ENCODE data around the gene IFNA14. TPM values are rescaled to one million over a fixed set of nuclear protein-coding genes. Genes with fewer than 3 reads are reported as not detected.
"Not testable (repeated sequence)": the region's sequence is repeated elsewhere in the genome, so short reads cannot be mapped to it uniquely, and the experiment has no call there.

IFNA14 gene
- total and polyA plus RNA-seq, 7 donors: not detected

DNA sequence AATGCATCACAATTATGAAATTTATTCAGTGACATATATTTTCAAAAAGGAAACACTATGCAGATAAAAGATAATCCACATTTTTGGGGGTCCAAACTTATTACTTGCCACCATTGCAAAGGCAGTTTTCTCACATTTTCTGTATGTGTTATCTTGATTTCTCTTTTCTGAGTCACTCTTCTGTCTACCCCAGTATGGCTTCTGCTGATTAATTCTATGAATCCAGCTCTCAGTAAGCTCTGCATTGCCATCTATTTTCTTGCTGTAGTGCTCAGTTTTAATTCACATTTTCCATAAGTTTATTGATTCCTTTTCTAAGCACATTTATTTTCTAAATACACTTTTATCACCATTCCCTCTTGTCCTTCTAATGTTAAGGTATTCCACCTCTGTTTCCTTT, 34.6 kb downstream of the IFNA14 start:
- H3K27ac ChIP-seq: no peak overlapping the region
- intact Hi-C loops (cut with DNase I): no loop called here
- TF ChIP-seq POLR2AphosphoS5 (IDR thresholded peaks at IDR 0.05) (no peak), EP300 (IDR thresholded peaks at IDR 0.05) (no peak), POLR2A (IDR thresholded peaks at IDR 0.05) (no peak)
- TF ChIP-seq, protein P1, sequence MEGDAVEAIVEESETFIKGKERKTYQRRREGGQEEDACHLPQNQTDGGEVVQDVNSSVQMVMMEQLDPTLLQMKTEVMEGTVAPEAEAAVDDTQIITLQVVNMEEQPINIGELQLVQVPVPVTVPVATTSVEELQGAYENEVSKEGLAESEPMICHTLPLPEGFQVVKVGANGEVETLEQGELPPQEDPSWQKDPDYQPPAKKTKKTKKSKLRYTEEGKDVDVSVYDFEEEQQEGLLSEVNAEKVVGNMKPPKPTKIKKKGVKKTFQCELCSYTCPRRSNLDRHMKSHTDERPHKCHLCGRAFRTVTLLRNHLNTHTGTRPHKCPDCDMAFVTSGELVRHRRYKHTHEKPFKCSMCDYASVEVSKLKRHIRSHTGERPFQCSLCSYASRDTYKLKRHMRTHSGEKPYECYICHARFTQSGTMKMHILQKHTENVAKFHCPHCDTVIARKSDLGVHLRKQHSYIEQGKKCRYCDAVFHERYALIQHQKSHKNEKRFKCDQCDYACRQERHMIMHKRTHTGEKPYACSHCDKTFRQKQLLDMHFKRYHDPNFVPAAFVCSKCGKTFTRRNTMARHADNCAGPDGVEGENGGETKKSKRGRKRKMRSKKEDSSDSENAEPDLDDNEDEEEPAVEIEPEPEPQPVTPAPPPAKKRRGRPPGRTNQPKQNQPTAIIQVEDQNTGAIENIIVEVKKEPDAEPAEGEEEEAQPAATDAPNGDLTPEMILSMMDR (IDR thresholded peaks at IDR 0.05): no peak

DNA sequence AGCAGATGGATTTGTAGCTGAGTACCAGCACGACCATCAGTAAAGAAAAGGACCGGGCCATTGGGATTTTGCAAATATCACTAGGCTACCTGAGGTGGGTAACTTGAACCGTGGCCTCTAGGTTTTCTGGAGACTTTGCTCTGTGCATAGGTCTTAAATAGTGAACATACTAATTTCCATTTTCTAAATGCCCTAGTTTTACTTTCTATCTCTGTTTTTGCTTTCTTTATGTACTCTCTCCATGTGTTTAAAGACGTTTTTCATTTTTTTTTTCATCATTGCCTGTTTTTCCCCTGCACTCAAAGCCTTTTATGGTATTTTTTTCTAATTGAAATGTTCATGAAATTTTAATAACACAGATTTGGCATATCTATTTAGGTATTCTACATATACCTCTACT, 37.7 kb downstream of the IFNA14 start, which contains the start of gene IFNA7:
Gene IFNA7 (minus strand): TSS at position 101 of the 400 bp plus-strand sequence. CDS start 40 bp downstream, at position 61.
- H3K4me1 ChIP-seq; DNase-seq; H3K9me3 ChIP-seq; H3K27me3 ChIP-seq; H3K36me3 ChIP-seq; H3K27ac ChIP-seq; intact Hi-C loops (cut with DNase I); H3K4me3 ChIP-seq: not testable (repeated sequence)
- WGBS, 2 donors: 57 to 78% methylated on average over 4 of the region's 4 CpGs

More for the DNA sequence above, 34.6 kb downstream of the IFNA14 start:
- Histone ChIP-seq H3K4me3 (no peak overlapping the region), H3K9me3 (no peaks in the 10 kb centered on the region), H3K4me1 (no peaks in the 10 kb centered on the region), H3K27me3 (no peaks in the 10 kb centered on the region), H3K36me3 (no peaks in the 10 kb centered on the region)
- no peak for DNase-seq

DNA sequence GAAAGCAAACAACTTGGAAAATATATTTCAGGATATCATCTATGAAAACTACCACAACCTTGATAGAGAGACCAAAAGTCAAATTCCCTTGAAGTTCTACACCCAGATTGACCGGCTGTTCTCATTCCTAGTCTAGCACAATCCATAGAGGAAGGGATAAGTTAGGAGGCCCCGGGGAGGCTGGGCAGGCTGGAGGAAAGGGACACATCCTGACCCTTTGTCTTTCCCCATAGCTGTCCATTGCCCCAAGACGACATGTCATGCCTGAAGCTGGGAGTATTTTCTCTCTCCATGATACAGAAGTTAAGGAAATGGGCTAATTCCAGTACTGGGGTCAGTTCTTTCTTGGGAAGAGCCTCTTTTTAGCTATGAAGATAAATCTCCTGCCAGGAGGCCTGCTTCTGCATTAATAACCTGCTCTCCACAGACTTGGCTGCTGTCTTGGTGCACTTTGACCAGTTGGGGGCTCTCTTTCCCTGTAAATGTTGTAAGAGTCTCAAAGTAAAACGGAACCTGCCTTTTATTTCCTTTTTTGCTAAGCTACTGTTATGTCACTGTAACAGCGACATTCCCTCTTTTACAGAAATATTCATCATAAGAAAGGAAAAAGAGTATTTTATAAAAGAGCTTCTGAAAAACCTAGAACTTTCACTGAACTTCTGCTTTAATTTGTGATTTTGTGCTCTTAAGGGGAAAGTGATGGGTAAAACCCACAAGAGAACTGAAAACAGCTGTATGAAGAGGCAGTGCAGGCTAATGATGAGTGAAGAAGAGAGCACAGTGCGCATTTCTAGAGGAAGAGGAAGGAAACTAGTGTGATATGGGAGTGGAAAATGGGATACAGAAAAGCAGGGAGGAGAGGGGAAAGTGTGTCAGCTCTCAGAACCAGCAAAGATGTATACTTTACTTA, 44.7 kb downstream of the IFNA14 start:
- not testable (repeated sequence) for DNase-seq

More for the DNA sequence above, 44.7 kb downstream of the IFNA14 start:
- intact Hi-C loops (cut with DNase I); H3K36me3 ChIP-seq; H3K27me3 ChIP-seq; H3K27ac ChIP-seq; H3K9me3 ChIP-seq; H3K4me1 ChIP-seq; H3K4me3 ChIP-seq: not testable (repeated sequence)
- TF ChIP-seq, protein P1 (IDR thresholded peaks at IDR 0.05): peak in 3 of 4 experiments; percentile 18 to 46 (median 43)
- WGBS, 2 donors: 32 to 42% methylated on average over 6 of the region's 6 CpGs

Other genes starting within 250 kb of the IFNA14 start
- 10 to 100 TPM in 3 of 4 donors, 1 to 10 TPM in 1; 8.8 to 14.7 (median 12.2) TPM for gene HACD4, start 208.4 kb downstream of the IFNA14 start, total RNA-seq
- 1 to 10 TPM; 1.4 to 2.4 (median 2.3) TPM for gene HACD4, start 208.4 kb downstream of the IFNA14 start, polyA plus RNA-seq
- gene IFNB1, start 162.1 kb downstream of the IFNA14 start, total RNA-seq: not detected
- gene IFNB1, start 162.1 kb downstream of the IFNA14 start, polyA plus RNA-seq: under 1 TPM in 1 of 3 donors, not detected in 2; 0.20 TPM
- gene IFNW1, start 98.2 kb downstream of the IFNA14 start, total RNA-seq: not detected
- not detected for gene IFNW1, start 98.2 kb downstream of the IFNA14 start, polyA plus RNA-seq
- not detected for gene IFNA21, start 73.3 kb downstream of the IFNA14 start, total RNA-seq
- gene IFNA21, start 73.3 kb downstream of the IFNA14 start, polyA plus RNA-seq: not detected
- not detected for gene IFNA4, start 52.4 kb downstream of the IFNA14 start, total RNA-seq
- gene IFNA4, start 52.4 kb downstream of the IFNA14 start, polyA plus RNA-seq: not detected
- gene IFNA7, start 37.8 kb downstream of the IFNA14 start, total RNA-seq: not detected
- not detected for gene IFNA7, start 37.8 kb downstream of the IFNA14 start, polyA plus RNA-seq
- not detected for gene IFNA10, start 32.9 kb downstream of the IFNA14 start, total RNA-seq
- gene IFNA10, start 32.9 kb downstream of the IFNA14 start, polyA plus RNA-seq: not detected
- not detected for gene IFNA16, start 22.7 kb downstream of the IFNA14 start, total RNA-seq
- not detected for gene IFNA16, start 22.7 kb downstream of the IFNA14 start, polyA plus RNA-seq
- gene IFNA17, start 11.8 kb downstream of the IFNA14 start, total RNA-seq: not detected
- gene IFNA17, start 11.8 kb downstream of the IFNA14 start, polyA plus RNA-seq: not detected
- gene IFNA5, start 65.3 kb upstream of the IFNA14 start, total RNA-seq: not detected
- gene IFNA5, start 65.3 kb upstream of the IFNA14 start, polyA plus RNA-seq: not detected
- gene KLHL9, start 95.4 kb upstream of the IFNA14 start, total RNA-seq: 10 to 100 TPM; 17.2 to 26.4 (median 22.0) TPM
- gene KLHL9, start 95.4 kb upstream of the IFNA14 start, polyA plus RNA-seq: 1 to 10 TPM; 8.4 to 9.8 (median 8.8) TPM
- gene IFNA6, start 110.9 kb upstream of the IFNA14 start, total RNA-seq: not detected
- gene IFNA6, start 110.9 kb upstream of the IFNA14 start, polyA plus RNA-seq: not detected
- gene IFNA13, start 128.1 kb upstream of the IFNA14 start, total RNA-seq: not detected
- gene IFNA13, start 128.1 kb upstream of the IFNA14 start, polyA plus RNA-seq: not detected
- under 1 TPM in 1 of 4 donors, not detected in 3; 0.33 TPM for gene IFNA2, start 145.4 kb upstream of the IFNA14 start, total RNA-seq
- gene IFNA2, start 145.4 kb upstream of the IFNA14 start, polyA plus RNA-seq: under 1 TPM in 1 of 3 donors, not detected in 2; 0.06 TPM
- not detected for gene IFNA8, start 169.1 kb upstream of the IFNA14 start, total RNA-seq
- gene IFNA8, start 169.1 kb upstream of the IFNA14 start, polyA plus RNA-seq: not detected
- gene IFNA1, start 200.4 kb upstream of the IFNA14 start, total RNA-seq: not detected
- gene IFNA1, start 200.4 kb upstream of the IFNA14 start, polyA plus RNA-seq: under 1 TPM in 1 of 3 donors, not detected in 2; 0.09 TPM
- gene IFNE, start 242.3 kb upstream of the IFNA14 start, total RNA-seq: not detected
- not detected for gene IFNE, start 242.3 kb upstream of the IFNA14 start, polyA plus RNA-seq